ENCODE measurements around the gene CHAT. TPM values are rescaled to one million over a fixed set of nuclear protein-coding genes. Genes with fewer than 3 reads are reported as not detected.

Gene CHAT
- not detected for total RNA-seq
- not detected for polyA plus RNA-seq

DNA sequence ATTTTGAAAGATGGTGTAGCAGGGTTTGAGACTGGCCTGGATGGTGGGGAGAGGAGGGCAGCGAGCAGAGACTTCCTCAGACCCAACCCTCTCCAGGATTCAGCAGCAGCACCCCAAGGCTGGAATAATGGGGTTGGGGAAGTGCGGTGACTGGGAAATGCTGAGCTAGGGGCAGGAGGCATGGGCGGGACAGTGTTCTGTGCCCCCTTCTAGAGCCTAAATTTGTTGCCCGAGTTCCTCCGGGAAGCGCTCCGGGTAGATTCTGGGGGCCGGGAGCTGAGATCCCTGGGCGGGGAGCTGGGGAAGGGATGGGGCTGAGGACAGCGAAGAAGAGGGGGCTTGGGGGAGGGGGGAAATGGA, at the start of gene CHAT:
Gene CHAT (plus strand): TSS at position 156 of the 360 bp plus-strand sequence. CDS start 153 bp downstream, at position 309.
- H3K27ac Mint-ChIP-seq: no peak within 1 kb of the TSS
- H3K4me3 Mint-ChIP-seq: peak within 1 kb of the TSS in 1 of 7 donors; percentile 16
- peaks cover 9 to 12% (median 10%) of the 10 kb centered on the region in 3 donors for H3K4me1 Mint-ChIP-seq
- no peak for DNase-seq
- Histone ChIP-seq H3K4me3 (ENCODE audit: low read length) (no peak within 1 kb of the TSS), H3K4me1 (ENCODE audit: insufficient read depth, low read length) (no peaks in the 10 kb centered on the region), H3K36me3 (ENCODE audit: insufficient read depth, low read length) (no peaks in the 10 kb centered on the region), H3K27ac (ENCODE audit: low read depth, low read length) (no peak within 1 kb of the TSS), H3K27me3 (ENCODE audit: insufficient read depth, low read length, poor library complexity, severe bottlenecking) (peaks cover 16% of the 10 kb centered on the region), H3K9me3 (ENCODE audit: low read length) (no peaks in the 10 kb centered on the region)
- ChIA-PET POLR2A (no interaction called here), CTCF (no interaction called here)
- no peaks in the 10 kb centered on the region for H3K36me3 Mint-ChIP-seq
- H3K27me3 Mint-ChIP-seq: peaks cover 49 to 78% of the 10 kb centered on the region in 2 donors
- peaks cover 0 to 13% (median 4%) of the 10 kb centered on the region in 5 donors for H3K9me3 Mint-ChIP-seq

DNA sequence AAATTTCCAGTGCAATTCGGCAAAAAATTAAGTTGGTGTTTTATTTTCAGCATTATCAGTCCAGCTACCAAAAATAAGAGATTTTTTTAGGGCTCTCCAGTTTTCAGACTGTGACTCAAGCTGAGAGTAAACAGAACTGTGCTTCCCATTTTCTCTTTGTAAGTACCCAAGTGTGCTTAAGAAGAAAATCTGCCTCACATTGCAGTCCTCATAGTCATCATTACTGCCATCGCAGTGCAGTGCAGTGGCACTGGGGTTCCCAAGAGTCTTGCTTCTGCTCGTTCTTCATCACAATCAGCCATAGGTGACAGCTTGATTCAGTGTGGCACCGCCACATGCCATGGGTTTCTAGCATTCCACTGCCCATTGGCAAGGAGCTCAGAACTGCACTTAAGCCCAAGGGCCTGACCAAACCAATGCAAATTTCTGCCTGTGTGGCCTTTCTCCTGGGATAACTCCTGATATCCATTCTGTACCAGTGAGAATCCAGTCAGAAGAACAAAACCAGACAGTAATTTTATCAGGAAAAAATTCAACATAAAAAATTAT, 49.3 kb upstream of the CHAT start:
- H3K4me1 ChIP-seq (ENCODE audit: insufficient read depth, low read length): no peaks in the 10 kb centered on the region
- no peak overlapping the region for H3K27ac ChIP-seq (ENCODE audit: low read depth, low read length)
- Mint-ChIP-seq H3K27me3 (peaks cover 27 to 63% of the 10 kb centered on the region in 2 donors), H3K4me3 (no peak overlapping the region), H3K36me3 (peaks cover 0 to 2% (median 0%) of the 10 kb centered on the region in 3 donors), H3K27ac (no peak overlapping the region), H3K9me3 (peaks cover 0 to 5% (median 0%) of the 10 kb centered on the region in 5 donors), H3K4me1 (peaks cover 4 to 11% (median 6%) of the 10 kb centered on the region in 3 donors)
- H3K36me3 ChIP-seq (ENCODE audit: insufficient read depth, low read length): no peaks in the 10 kb centered on the region
- no peak for DNase-seq
- ChIA-PET POLR2A (interaction anchor here (0.6 kb wide), 1 partner anchor 149 kb away, joined by 3 read pairs; no protein-coding TSS in a partner anchor), CTCF (interaction anchor here (1.5 kb wide), 1 partner anchor 16 kb away, joined by 4 read pairs; no protein-coding TSS in a partner anchor)
- no peaks in the 10 kb centered on the region for H3K9me3 ChIP-seq (ENCODE audit: low read length)
- H3K27me3 ChIP-seq (ENCODE audit: insufficient read depth, low read length, poor library complexity, severe bottlenecking): peaks cover 12% of the 10 kb centered on the region
- no peak overlapping the region for H3K4me3 ChIP-seq (ENCODE audit: low read length)

DNA sequence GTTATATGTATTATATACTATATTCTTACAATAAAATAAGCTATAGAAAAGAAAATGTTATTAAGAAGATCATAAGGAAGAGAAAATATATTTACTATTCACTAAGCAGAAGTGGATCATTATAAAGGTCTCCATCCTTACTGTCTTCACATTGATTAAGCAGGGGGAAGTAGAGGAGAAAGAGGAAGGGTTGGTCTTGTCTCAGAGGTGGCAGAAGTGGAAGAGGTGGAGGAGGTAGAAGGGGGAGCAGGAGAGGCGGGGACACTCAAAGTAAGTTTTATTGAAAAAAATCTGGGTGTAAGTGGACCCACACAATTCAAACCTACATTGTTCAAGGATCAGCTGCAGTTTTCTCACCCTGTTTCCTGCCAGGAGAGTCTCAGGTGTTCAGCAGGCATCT, 46.0 kb upstream of the CHAT start:
- H3K27me3 Mint-ChIP-seq: peaks cover 25 to 44% of the 10 kb centered on the region in 2 donors
- no peaks in the 10 kb centered on the region for H3K4me1 ChIP-seq (ENCODE audit: insufficient read depth, low read length)
- H3K27me3 ChIP-seq (ENCODE audit: insufficient read depth, low read length, poor library complexity, severe bottlenecking): no peaks in the 10 kb centered on the region
- H3K36me3 ChIP-seq (ENCODE audit: insufficient read depth, low read length): no peaks in the 10 kb centered on the region
- H3K27ac Mint-ChIP-seq: no peak overlapping the region
- CTCF ChIA-PET: no interaction called here
- POLR2A ChIA-PET: no interaction called here
- peaks cover 4 to 14% (median 6%) of the 10 kb centered on the region in 3 donors for H3K4me1 Mint-ChIP-seq
- no peak overlapping the region for H3K4me3 Mint-ChIP-seq
- no peaks in the 10 kb centered on the region for H3K9me3 ChIP-seq (ENCODE audit: low read length)
- H3K27ac ChIP-seq (ENCODE audit: low read depth, low read length): no peak overlapping the region
- H3K4me3 ChIP-seq (ENCODE audit: low read length): no peak overlapping the region
- peaks cover 0 to 5% (median 0%) of the 10 kb centered on the region in 5 donors for H3K9me3 Mint-ChIP-seq
- H3K36me3 Mint-ChIP-seq: peaks cover 0 to 2% (median 0%) of the 10 kb centered on the region in 3 donors
- DNase-seq: no peak

DNA sequence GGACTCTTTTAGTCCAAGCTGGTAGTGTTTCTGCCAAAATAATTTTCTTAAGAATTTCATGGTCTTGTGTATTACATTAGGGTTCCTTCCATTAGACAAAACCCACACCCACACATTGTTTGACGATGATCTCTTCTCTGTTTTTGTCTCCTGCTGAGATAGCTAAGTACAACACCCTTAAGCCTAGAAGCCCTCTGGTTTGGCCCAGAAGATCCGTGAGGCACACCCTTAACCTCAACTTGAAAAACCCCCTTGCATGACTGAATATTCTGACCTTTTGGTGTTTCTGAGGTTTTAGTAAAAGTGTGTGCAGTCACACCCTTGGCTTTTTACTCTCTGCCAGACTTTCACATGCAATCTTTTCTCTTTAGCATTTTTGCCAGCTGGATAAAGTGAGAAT, 45.6 kb upstream of the CHAT start:
- no peaks in the 10 kb centered on the region for H3K4me1 ChIP-seq (ENCODE audit: insufficient read depth, low read length)
- no peak overlapping the region for H3K4me3 ChIP-seq (ENCODE audit: low read length)
- no peak for DNase-seq
- Mint-ChIP-seq H3K36me3 (peaks cover 0 to 2% (median 0%) of the 10 kb centered on the region in 3 donors), H3K9me3 (peaks cover 0 to 5% (median 0%) of the 10 kb centered on the region in 5 donors), H3K27ac (no peak overlapping the region), H3K4me3 (no peak overlapping the region), H3K4me1 (peaks cover 4 to 14% (median 6%) of the 10 kb centered on the region in 3 donors), H3K27me3 (peaks cover 22 to 41% of the 10 kb centered on the region in 2 donors)
- no peaks in the 10 kb centered on the region for H3K36me3 ChIP-seq (ENCODE audit: insufficient read depth, low read length)
- no peaks in the 10 kb centered on the region for H3K27me3 ChIP-seq (ENCODE audit: insufficient read depth, low read length, poor library complexity, severe bottlenecking)
- ChIA-PET CTCF (no interaction called here), POLR2A (no interaction called here)
- H3K27ac ChIP-seq (ENCODE audit: low read depth, low read length): no peak overlapping the region
- H3K9me3 ChIP-seq (ENCODE audit: low read length): no peaks in the 10 kb centered on the region

DNA sequence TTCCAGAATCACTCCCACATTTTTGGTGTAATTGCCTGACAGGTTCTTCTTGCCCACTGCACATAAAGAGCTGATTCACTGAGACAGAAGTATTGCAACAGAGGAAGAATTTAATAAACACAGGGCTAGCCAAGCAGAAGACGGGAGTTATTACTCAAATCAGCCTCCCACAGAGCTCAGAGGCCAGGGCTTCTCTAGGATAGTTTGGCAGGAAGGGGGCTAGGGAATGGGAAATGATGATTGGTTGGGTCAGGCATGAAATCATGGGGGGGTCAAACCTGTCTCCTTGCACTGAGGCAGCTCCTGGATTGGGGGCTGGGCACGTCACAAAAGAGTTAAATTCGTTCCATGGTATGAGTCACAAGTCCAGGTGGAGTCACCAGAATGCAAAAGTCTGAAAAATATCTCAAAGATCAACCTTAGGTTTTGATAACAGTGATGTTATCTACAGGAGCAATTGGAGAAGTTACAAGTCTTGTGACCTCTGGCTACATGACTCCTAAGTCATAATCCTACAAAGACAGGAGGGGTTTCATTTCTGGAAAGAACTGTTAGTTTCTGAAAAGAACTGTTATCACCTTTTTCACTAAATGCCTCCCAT, 44.7 kb upstream of the CHAT start:
- H3K27me3 ChIP-seq (ENCODE audit: insufficient read depth, low read length, poor library complexity, severe bottlenecking): no peaks in the 10 kb centered on the region
- no peaks in the 10 kb centered on the region for H3K9me3 ChIP-seq (ENCODE audit: low read length)
- CTCF ChIA-PET: no interaction called here
- Mint-ChIP-seq H3K4me1 (peaks cover 4 to 14% (median 6%) of the 10 kb centered on the region in 3 donors), H3K27me3 (peaks cover 16 to 40% of the 10 kb centered on the region in 2 donors), H3K36me3 (peaks cover 0 to 2% (median 0%) of the 10 kb centered on the region in 3 donors), H3K27ac (no peak overlapping the region), H3K4me3 (no peak overlapping the region), H3K9me3 (peaks cover 0 to 5% (median 0%) of the 10 kb centered on the region in 5 donors)
- no peak overlapping the region for H3K27ac ChIP-seq (ENCODE audit: low read depth, low read length)
- H3K4me1 ChIP-seq (ENCODE audit: insufficient read depth, low read length): no peaks in the 10 kb centered on the region
- H3K4me3 ChIP-seq (ENCODE audit: low read length): no peak overlapping the region
- no peak for DNase-seq
- POLR2A ChIA-PET: no interaction called here
- no peaks in the 10 kb centered on the region for H3K36me3 ChIP-seq (ENCODE audit: insufficient read depth, low read length)

DNA sequence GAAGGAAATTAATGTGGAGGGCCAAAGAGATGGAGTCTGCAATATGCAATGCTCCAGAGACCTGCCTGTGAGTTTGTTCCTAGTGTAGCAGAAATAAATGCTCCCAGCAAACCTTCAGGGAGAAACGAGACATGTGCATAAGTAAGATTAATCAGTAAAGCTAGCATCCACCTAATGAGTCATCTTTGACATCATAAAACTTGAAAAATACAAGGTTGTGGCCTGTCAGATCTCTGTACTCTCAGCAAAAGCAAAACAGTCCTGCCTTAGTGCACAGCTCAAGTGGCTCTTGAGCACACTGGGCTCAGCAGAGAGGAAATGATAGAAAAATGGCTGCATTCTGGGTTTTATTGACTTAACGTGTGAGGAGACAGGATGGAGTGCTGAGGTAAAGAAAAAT, 42.4 kb upstream of the CHAT start:
- CTCF ChIA-PET: no interaction called here
- no peak overlapping the region for H3K4me3 Mint-ChIP-seq
- Histone ChIP-seq H3K27me3 (ENCODE audit: insufficient read depth, low read length, poor library complexity, severe bottlenecking) (no peaks in the 10 kb centered on the region), H3K27ac (ENCODE audit: low read depth, low read length) (no peak overlapping the region), H3K9me3 (ENCODE audit: low read length) (no peaks in the 10 kb centered on the region), H3K4me1 (ENCODE audit: insufficient read depth, low read length) (no peaks in the 10 kb centered on the region), H3K4me3 (ENCODE audit: low read length) (no peak overlapping the region), H3K36me3 (ENCODE audit: insufficient read depth, low read length) (no peaks in the 10 kb centered on the region)
- peaks cover 4 to 14% (median 6%) of the 10 kb centered on the region in 3 donors for H3K4me1 Mint-ChIP-seq
- H3K9me3 Mint-ChIP-seq: peaks cover 0 to 5% (median 0%) of the 10 kb centered on the region in 5 donors
- H3K27me3 Mint-ChIP-seq: peaks cover 13 to 34% of the 10 kb centered on the region in 2 donors
- POLR2A ChIA-PET: no interaction called here
- H3K27ac Mint-ChIP-seq: peak overlapping the region in 1 of 8 donors; percentile 35
- no peak for DNase-seq
- H3K36me3 Mint-ChIP-seq: peaks cover 0 to 5% (median 2%) of the 10 kb centered on the region in 3 donors

DNA sequence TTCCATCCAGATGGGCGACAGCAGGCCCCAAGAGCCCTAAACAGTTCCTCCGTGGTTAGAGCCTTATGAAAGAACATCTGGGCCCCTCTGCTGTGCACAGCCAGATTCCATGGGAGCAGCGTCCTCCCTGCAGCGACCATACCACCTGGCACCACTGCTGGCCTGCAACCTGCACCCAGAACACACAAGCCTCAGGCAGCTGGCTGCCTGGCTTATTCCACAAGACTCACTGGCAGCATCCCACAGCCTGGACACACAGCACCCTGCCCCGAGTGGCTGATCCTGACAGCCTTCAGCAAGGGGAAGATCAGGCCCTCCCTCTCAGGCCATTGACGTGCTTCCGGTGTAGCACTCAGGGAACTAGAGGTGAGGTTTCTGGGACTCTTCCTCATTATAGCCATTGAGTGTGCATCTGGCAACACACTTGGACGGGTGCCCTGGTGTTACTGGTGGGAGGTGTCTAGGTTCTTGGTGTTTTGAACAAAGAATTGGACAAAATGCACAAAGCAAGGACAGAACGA, 41.2 kb upstream of the CHAT start:
- Mint-ChIP-seq H3K9me3 (peaks cover 0 to 5% (median 0%) of the 10 kb centered on the region in 5 donors), H3K4me3 (no peak overlapping the region), H3K4me1 (peaks cover 4 to 14% (median 6%) of the 10 kb centered on the region in 3 donors), H3K27ac (no peak overlapping the region), H3K36me3 (peaks cover 0 to 5% (median 2%) of the 10 kb centered on the region in 3 donors), H3K27me3 (peaks cover 10 to 33% of the 10 kb centered on the region in 2 donors)
- H3K27ac ChIP-seq (ENCODE audit: low read depth, low read length): no peak overlapping the region
- H3K27me3 ChIP-seq (ENCODE audit: insufficient read depth, low read length, poor library complexity, severe bottlenecking): no peaks in the 10 kb centered on the region
- no peak for DNase-seq
- CTCF ChIA-PET: no interaction called here
- H3K36me3 ChIP-seq (ENCODE audit: insufficient read depth, low read length): no peaks in the 10 kb centered on the region
- no peak overlapping the region for H3K4me3 ChIP-seq (ENCODE audit: low read length)
- POLR2A ChIA-PET: no interaction called here
- H3K4me1 ChIP-seq (ENCODE audit: insufficient read depth, low read length): no peaks in the 10 kb centered on the region
- no peaks in the 10 kb centered on the region for H3K9me3 ChIP-seq (ENCODE audit: low read length)

DNA sequence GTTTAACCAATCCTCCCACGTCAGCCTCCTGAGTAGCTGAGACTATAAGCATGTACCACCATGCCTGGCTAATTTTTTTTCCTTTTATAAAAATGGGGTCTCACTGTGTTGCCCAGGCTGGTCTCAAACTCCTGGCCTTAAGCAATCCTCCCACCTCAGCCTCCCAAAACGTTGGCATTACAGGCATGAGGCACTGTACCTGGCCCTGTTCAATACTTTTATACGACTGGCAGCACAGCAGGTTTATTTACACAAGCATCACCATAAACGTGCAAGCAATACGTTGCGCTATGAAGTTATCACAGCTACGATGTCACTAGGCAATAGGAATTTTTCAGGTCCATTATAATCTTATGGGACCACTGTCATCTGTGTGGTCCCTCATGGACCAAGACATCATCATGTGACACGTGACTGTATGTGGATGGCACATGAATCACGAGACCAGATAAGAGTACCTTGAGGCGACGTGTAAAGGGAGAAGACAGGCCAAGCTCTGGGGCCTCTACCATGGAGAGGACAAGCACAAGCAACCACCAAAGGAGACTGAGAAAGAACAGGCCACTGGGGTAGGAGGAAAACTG, 38.3 kb upstream of the CHAT start:
- Histone ChIP-seq H3K4me1 (ENCODE audit: insufficient read depth, low read length) (no peaks in the 10 kb centered on the region), H3K9me3 (ENCODE audit: low read length) (no peaks in the 10 kb centered on the region), H3K27ac (ENCODE audit: low read depth, low read length) (no peak overlapping the region), H3K36me3 (ENCODE audit: insufficient read depth, low read length) (no peaks in the 10 kb centered on the region), H3K27me3 (ENCODE audit: insufficient read depth, low read length, poor library complexity, severe bottlenecking) (no peaks in the 10 kb centered on the region), H3K4me3 (ENCODE audit: low read length) (no peak overlapping the region)
- Mint-ChIP-seq H3K4me3 (no peak overlapping the region), H3K27me3 (peaks cover 5 to 27% of the 10 kb centered on the region in 2 donors), H3K9me3 (no peaks in the 10 kb centered on the region), H3K36me3 (peaks cover 0 to 5% (median 0%) of the 10 kb centered on the region in 3 donors), H3K27ac (no peak overlapping the region), H3K4me1 (peaks cover 0 to 3% (median 0%) of the 10 kb centered on the region in 3 donors)
- POLR2A ChIA-PET: no interaction called here
- CTCF ChIA-PET: no interaction called here
- no peak for DNase-seq

Data from CD8-positive, alpha-beta memory T cell (primary cell).